ENCODE measurements around the gene KCNN1.

GRCh38 chr19:18008814-18009213 lies 41.9 kb downstream of the KCNN1 start:
- no peak for TF ChIP-seq EZH2 (IDR thresholded peaks at IDR 0.05; ENCODE audit: borderline replicate concordance, low read depth, low read length)
- no peak for TF ChIP-seq MXI1 (IDR thresholded peaks at IDR 0.05; ENCODE audit: low read depth, low read length)
- TF ChIP-seq, protein P1, sequence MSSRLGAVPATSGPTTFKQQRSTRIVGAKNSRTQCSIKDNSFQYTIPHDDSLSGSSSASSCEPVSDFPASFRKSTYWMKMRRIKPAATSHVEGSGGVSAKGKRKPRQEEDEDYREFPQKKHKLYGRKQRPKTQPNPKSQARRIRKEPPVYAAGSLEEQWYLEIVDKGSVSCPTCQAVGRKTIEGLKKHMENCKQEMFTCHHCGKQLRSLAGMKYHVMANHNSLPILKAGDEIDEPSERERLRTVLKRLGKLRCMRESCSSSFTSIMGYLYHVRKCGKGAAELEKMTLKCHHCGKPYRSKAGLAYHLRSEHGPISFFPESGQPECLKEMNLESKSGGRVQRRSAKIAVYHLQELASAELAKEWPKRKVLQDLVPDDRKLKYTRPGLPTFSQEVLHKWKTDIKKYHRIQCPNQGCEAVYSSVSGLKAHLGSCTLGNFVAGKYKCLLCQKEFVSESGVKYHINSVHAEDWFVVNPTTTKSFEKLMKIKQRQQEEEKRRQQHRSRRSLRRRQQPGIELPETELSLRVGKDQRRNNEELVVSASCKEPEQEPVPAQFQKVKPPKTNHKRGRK (tag; IDR thresholded peaks at IDR 0.05): no peak
- TF ChIP-seq LARP7 (IDR thresholded peaks at IDR 0.05): no peak
- TF ChIP-seq SAP30 (IDR thresholded peaks at IDR 0.05; ENCODE audit: borderline replicate concordance, insufficient read depth, low read depth, low read length, poor library complexity, severe bottlenecking): no peak
- TF ChIP-seq ESRRA (IDR thresholded peaks at IDR 0.05; ENCODE audit: borderline replicate concordance, low read depth): no peak
- TF ChIP-seq ZFP1 (CRISPR knock-in tag; IDR thresholded peaks at IDR 0.05): no peak
- TF ChIP-seq ZBTB11 (CRISPR knock-in tag; IDR thresholded peaks at IDR 0.05): no peak
- no peak for TF ChIP-seq SUPT5H (IDR thresholded peaks at IDR 0.05)
- no peak for TF ChIP-seq CTCF (IDR thresholded peaks at IDR 0.05 in 2 of 3, conservative IDR thresholded peaks at IDR 0.05 in 1 of 3; ENCODE audit: insufficient read depth in 2 of 3, low read depth in 1 of 3, low read length in 3 of 3)
- no peak for TF ChIP-seq HCFC1 (IDR thresholded peaks at IDR 0.05; ENCODE audit: low read depth, low read length)

Measured in K562 (cell line).